ENCODE data around the gene CDC42.

DNA sequence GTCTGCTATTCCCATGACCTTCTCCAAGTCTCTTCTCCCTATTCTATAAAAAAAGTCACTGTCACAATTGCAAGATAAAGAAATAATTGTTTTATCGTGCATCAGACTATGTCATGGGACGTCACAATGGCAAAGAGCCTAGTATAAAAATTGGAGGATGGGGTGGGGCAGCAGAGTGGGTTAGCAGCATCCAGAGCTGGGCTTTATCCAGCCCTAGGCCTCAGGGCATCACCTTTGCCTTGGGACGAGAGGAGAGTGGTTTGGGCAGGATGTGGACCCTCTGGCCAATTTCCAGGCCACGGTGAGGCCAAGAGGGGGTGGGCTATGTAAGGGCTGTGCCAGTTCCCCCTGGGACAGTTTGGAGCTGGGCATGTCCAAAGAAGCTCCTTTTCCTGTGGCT lies 64.7 kb downstream of the CDC42 start:
- TF ChIP-seq POLR2A (IDR thresholded peaks at IDR 0.05) (no peak), CTCF (IDR thresholded peaks at IDR 0.05) (no peak)
